Liver (tissue), 9 donors: ENCODE results near the gene BMP7. TPM values are rescaled to one million over a fixed set of nuclear protein-coding genes. Genes with fewer than 3 reads are reported as not detected.

ENCODE experiments used
- DNase-seq: peaks from one replicate; pipeline ENCODE4 v3.0.0-alpha.2; 2017; ENCODE audit warnings: low spot score
- H3K27ac ChIP-seq, 2 donors: one replicate each; pipeline ENCODE4 v1.7.0; 2013; ENCODE audit warnings: inconsistent platforms in 2 of 2, low read length in 2 of 2, control low read depth in 1 of 2, low read depth in 1 of 2, mild to moderate bottlenecking in 1 of 2
- H3K27me3 ChIP-seq, 4 donors: one replicate each; pipeline versions ENCODE4 v1.6.1 to v1.7.0; 2013; ENCODE audit warnings: low read length in 3 of 4, inconsistent platforms in 1 of 4, mild to moderate bottlenecking in 1 of 4, moderate library complexity in 1 of 4; ENCODE audit not compliant: control insufficient read depth in 4 of 4, insufficient read depth in 4 of 4
- H3K36me3 ChIP-seq, 4 donors: one replicate each; pipeline versions ENCODE4 v1.6.1 to v1.7.0; 2013; ENCODE audit warnings: low read length in 3 of 4, mild to moderate bottlenecking in 3 of 4, low read depth in 1 of 4, moderate library complexity in 1 of 4; ENCODE audit not compliant: control insufficient read depth in 4 of 4, insufficient read depth in 3 of 4
- H3K4me1 ChIP-seq, 4 donors: one replicate each; pipeline versions ENCODE4 v1.6.1 to v1.7.0; 2013; ENCODE audit warnings: low read length in 3 of 4, mild to moderate bottlenecking in 3 of 4, moderate library complexity in 1 of 4; ENCODE audit not compliant: control insufficient read depth in 4 of 4, insufficient read depth in 4 of 4
- H3K4me3 ChIP-seq, 3 donors: one replicate each; pipeline versions ENCODE4 v1.6.1 to v1.7.0; 2013; ENCODE audit warnings: low read length in 3 of 3, control low read depth in 1 of 3, low read depth in 1 of 3, mild to moderate bottlenecking in 1 of 3
- H3K9ac ChIP-seq, 2 donors: one replicate each; pipeline ENCODE4 v1.7.0; 2013; ENCODE audit warnings: low read length in 2 of 2, mild to moderate bottlenecking in 2 of 2, moderate library complexity in 2 of 2, control low read depth in 1 of 2, low read depth in 1 of 2
- H3K9me3 ChIP-seq, 4 donors: one replicate each; pipeline versions ENCODE4 v1.6.1 to v1.7.0; 2013; ENCODE audit warnings: low read length in 3 of 4; ENCODE audit not compliant: control insufficient read depth in 4 of 4
- ATF3 ChIP-seq: IDR thresholded peaks from 2 replicates; pipeline ENCODE4 v1.6.1; 2016; ENCODE audit warnings: antibody characterized with exemption
- CTCF ChIP-seq: fragments of 150-350 bp; IDR thresholded peaks from 2 replicates; pipeline ENCODE4 v1.5.1; 2017; ENCODE audit warnings: improper control_type of control experiment, low read depth, low read length; ENCODE audit not compliant: missing input control
- EGR1 ChIP-seq, 2 donors: IDR thresholded peaks; 2 replicates each; pipeline ENCODE4 v1.6.1; 2016 to 2018; ENCODE audit warnings: antibody characterized with exemption in 2 of 2, low read depth in 2 of 2
- FOXA1 ChIP-seq: IDR thresholded peaks from 2 replicates; pipeline ENCODE4 v1.6.1; 2016; ENCODE audit warnings: antibody characterized with exemption
- FOXA2 ChIP-seq: IDR thresholded peaks from 2 replicates; pipeline ENCODE4 v1.6.1; 2016; ENCODE audit warnings: antibody characterized with exemption
- GABPA ChIP-seq, 2 donors: IDR thresholded peaks in 1 of 2; conservative IDR thresholded peaks in 1 of 2; 2 replicates each; pipeline ENCODE4 v1.6.1; 2016; ENCODE audit warnings: antibody characterized with exemption in 2 of 2, mild to moderate bottlenecking in 1 of 2, moderate library complexity in 1 of 2
- HNF4A ChIP-seq, 2 donors: conservative IDR thresholded peaks; 2 replicates each; pipeline ENCODE4 v1.6.1; 2016; ENCODE audit warnings: antibody characterized with exemption in 2 of 2, mild to moderate bottlenecking in 2 of 2
- HNF4G ChIP-seq: IDR thresholded peaks from 2 replicates; pipeline ENCODE4 v1.6.1; 2016; ENCODE audit warnings: antibody characterized with exemption
- JUND ChIP-seq, 2 donors: IDR thresholded peaks; 2 replicates each; pipeline ENCODE4 v1.6.1; 2016; ENCODE audit warnings: antibody characterized with exemption in 2 of 2
- MAX ChIP-seq: IDR thresholded peaks from 2 replicates; pipeline ENCODE4 v1.6.1; 2016; ENCODE audit warnings: antibody characterized with exemption
- NR2F2 ChIP-seq: IDR thresholded peaks from 2 replicates; pipeline ENCODE4 v1.6.1; 2016; ENCODE audit warnings: antibody characterized with exemption
- RAD21 ChIP-seq, 2 donors: IDR thresholded peaks; 2 replicates each; pipeline ENCODE4 v1.6.1; 2016; ENCODE audit warnings: antibody characterized with exemption in 2 of 2, mild to moderate bottlenecking in 2 of 2
- REST ChIP-seq: IDR thresholded peaks from 2 replicates; pipeline ENCODE4 v1.6.1; 2016; ENCODE audit warnings: antibody characterized with exemption, mild to moderate bottlenecking
- RXRA ChIP-seq, 2 donors: IDR thresholded peaks; 2 replicates each; pipeline ENCODE4 v1.6.1; 2017 to 2018; ENCODE audit warnings: antibody characterized with exemption in 2 of 2, mild to moderate bottlenecking in 1 of 2
- SP1 ChIP-seq: IDR thresholded peaks from 2 replicates; pipeline ENCODE4 v1.6.1; 2018; ENCODE audit warnings: antibody characterized with exemption, mild to moderate bottlenecking
- TAF1 ChIP-seq: conservative IDR thresholded peaks from 2 replicates; pipeline ENCODE4 v1.6.1; 2016; ENCODE audit warnings: antibody characterized with exemption, mild to moderate bottlenecking
- YY1 ChIP-seq: IDR thresholded peaks from 2 replicates; pipeline ENCODE4 v1.6.1; 2016; ENCODE audit warnings: antibody characterized with exemption, mild to moderate bottlenecking
- ZBTB33 ChIP-seq: IDR thresholded peaks from 2 replicates; pipeline ENCODE4 v1.6.1; 2016; ENCODE audit warnings: antibody characterized with exemption
- WGBS: extraction: QIAGEN DNeasy Blood & Tissue Kit; methylation state at CpG from one replicate; pipeline ENCODE4 v1.1.7; 2013; 5-methylcytosine and 5-hydroxymethylcytosine counted together
- polyA plus RNA-seq, 2 donors: library from polyadenylated mRNA; stranded (reverse) in 1 of 2; unstranded in 1 of 2; fragments of 200-250 nt in 1 of 2; fragments of >200 nt in 1 of 2; fragmentation: Nextera tagmentation in 1 of 2; extraction: Ambion mirVana in 1 of 2; gene quantifications; one replicate each; pipeline versions ENCODE4 v1.2.1 to v1.2.3, GENCODE V29; 2013 to 2015
- total RNA-seq, 2 donors: library from RNA; depleted of rRNA; stranded (reverse); fragments of >200 nt; gene quantifications; one replicate each; pipeline ENCODE4 v1.2.3, GENCODE V29; 2014
- donor health status: healthy.
- donor health status: healthy.
- donor health status: healthy.
- donor health status: healthy.
- donor health status: healthy.

The BMP7 gene
- total and polyA plus RNA-seq, 4 donors: not detected

GRCh38 chr20:57245997-57246396 lies 20.4 kb downstream of the BMP7 start:
- H3K27ac ChIP-seq: no peak overlapping the region
- no peaks in the 10 kb centered on the region for H3K4me1 ChIP-seq
- WGBS: 93% methylated on average over 5 of the region's 5 CpGs
- peaks cover 0 to 2% (median 0%) of the 10 kb centered on the region in 4 donors for H3K9me3 ChIP-seq
- TF ChIP-seq HNF4A (conservative IDR thresholded peaks at IDR 0.05) (no peak), FOXA1 (no peak)
- H3K27me3 ChIP-seq: peaks cover 0 to 7% (median 2%) of the 10 kb centered on the region in 4 donors
- no peak overlapping the region for H3K4me3 ChIP-seq
- no peak overlapping the region for H3K9ac ChIP-seq
- no peaks in the 10 kb centered on the region for H3K36me3 ChIP-seq
- no peak for DNase-seq

GRCh38 chr20:57244627-57245214 lies 21.7 kb downstream of the BMP7 start:
- Histone ChIP-seq H3K9me3 (peaks cover 0 to 2% (median 0%) of the 10 kb centered on the region in 4 donors), H3K4me3 (no peak overlapping the region), H3K27me3 (peaks cover 0 to 5% (median 2%) of the 10 kb centered on the region in 4 donors), H3K9ac (no peak overlapping the region), H3K36me3 (no peaks in the 10 kb centered on the region), H3K4me1 (no peaks in the 10 kb centered on the region), H3K27ac (no peak overlapping the region)
- TF ChIP-seq RXRA (IDR thresholded peaks at IDR 0.05): no peak
- no peak for TF ChIP-seq JUND (IDR thresholded peaks at IDR 0.05)
- no peak for TF ChIP-seq FOXA1
- TF ChIP-seq MAX: no peak
- no peak for TF ChIP-seq NR2F2
- TF ChIP-seq GABPA (IDR thresholded peaks at IDR 0.05 in 1 of 2, conservative IDR thresholded peaks at IDR 0.05 in 1 of 2): no peak
- no peak for TF ChIP-seq ATF3
- TF ChIP-seq SP1: no peak
- no peak for TF ChIP-seq HNF4G
- TF ChIP-seq RAD21 (IDR thresholded peaks at IDR 0.05): no peak
- 67% methylated on average over 3 of the region's 3 CpGs for WGBS
- no peak for DNase-seq

GRCh38 chr20:57244221-57244585 lies 22.2 kb downstream of the BMP7 start:
- TF ChIP-seq MAX (no peak), REST (no peak), YY1 (no peak), ATF3 (no peak), CTCF (no peak), HNF4G (no peak), EGR1 (IDR thresholded peaks at IDR 0.05; ENCODE audit: low read depth in 2 of 2) (no peak), GABPA (IDR thresholded peaks at IDR 0.05 in 1 of 2, conservative IDR thresholded peaks at IDR 0.05 in 1 of 2) (no peak), TAF1 (no peak), FOXA2 (no peak), NR2F2 (no peak), HNF4A (conservative IDR thresholded peaks at IDR 0.05) (no peak), ZBTB33 (no peak)
- Histone ChIP-seq H3K4me1 (no peaks in the 10 kb centered on the region), H3K9me3 (peaks cover 0 to 2% (median 0%) of the 10 kb centered on the region in 4 donors), H3K36me3 (no peaks in the 10 kb centered on the region), H3K27me3 (peaks cover 0 to 5% (median 2%) of the 10 kb centered on the region in 4 donors), H3K27ac (no peak overlapping the region), H3K4me3 (no peak overlapping the region), H3K9ac (no peak overlapping the region)
- WGBS: 92% methylated on average over 7 of the region's 7 CpGs
- DNase-seq: no peak
